H9 (cell line): Measurements from ENCODE around the gene THOC5. TPM values are rescaled to one million over a fixed set of nuclear protein-coding genes. Genes with fewer than 3 reads are reported as not detected.

ENCODE experiments used
- DNase-seq: peaks from one replicate; pipeline ENCODE4 v3.0.0-alpha.2; 2017
- H2AFZ ChIP-seq: one replicate; pipeline ENCODE4 v1.6.1; 2013; ENCODE audit warnings: mild to moderate bottlenecking, low read length, control low read depth, moderate library complexity
- H2AK5ac ChIP-seq: 2 replicates; pipeline ENCODE4 v1.6.1; 2013; ENCODE audit warnings: low read length, control low read depth, mixed read lengths; ENCODE audit not compliant: insufficient read length
- H2BK120ac ChIP-seq: one replicate; pipeline ENCODE4 v1.6.1; 2013; ENCODE audit warnings: low read depth, mild to moderate bottlenecking, low read length, control low read depth, inconsistent platforms; ENCODE audit not compliant: poor library complexity, severe bottlenecking
- H2BK12ac ChIP-seq: 2 replicates; pipeline ENCODE4 v1.6.1; 2013; ENCODE audit warnings: low read length, control low read depth, mixed read lengths, low read depth; ENCODE audit not compliant: insufficient read length
- H2BK15ac ChIP-seq: 2 replicates; pipeline ENCODE4 v1.6.1; 2013; ENCODE audit warnings: low read depth, low read length, control low read depth
- H2BK20ac ChIP-seq: one replicate; pipeline ENCODE4 v1.6.1; 2013; ENCODE audit warnings: low read depth, mild to moderate bottlenecking, low read length, control low read depth, inconsistent platforms; ENCODE audit not compliant: poor library complexity, severe bottlenecking
- H2BK5ac ChIP-seq: 2 replicates; pipeline ENCODE4 v1.6.1; 2013; ENCODE audit warnings: low read length, control low read depth, mixed read lengths; ENCODE audit not compliant: insufficient read length
- H3K14ac ChIP-seq: 2 replicates; pipeline ENCODE4 v1.6.1; 2013; ENCODE audit warnings: low read length, control low read depth; ENCODE audit not compliant: insufficient read depth
- H3K18ac ChIP-seq: 2 replicates; pipeline ENCODE4 v1.6.1; 2013; ENCODE audit warnings: low read depth, mild to moderate bottlenecking, mixed read lengths, low read length, control low read depth; ENCODE audit not compliant: insufficient read length
- H3K23ac ChIP-seq: 2 replicates; pipeline ENCODE4 v1.6.1; 2013; ENCODE audit warnings: low read length, control low read depth, mixed read lengths, low read depth; ENCODE audit not compliant: insufficient read length
- H3K23me2 ChIP-seq: 2 replicates; pipeline ENCODE4 v1.6.1; 2013; ENCODE audit warnings: low read depth, mild to moderate bottlenecking, mixed read lengths, low read length, control low read depth; ENCODE audit not compliant: insufficient read length, poor library complexity, severe bottlenecking
- H3K27ac ChIP-seq: 2 replicates; pipeline ENCODE4 v1.5.1; 2013; ENCODE audit warnings: low read length, control low read depth, mixed read lengths, low read depth; ENCODE audit not compliant: insufficient read length
- H3K27me3 ChIP-seq: 2 replicates; pipeline ENCODE4 v1.6.1; 2013; ENCODE audit warnings: low read length, control low read depth, inconsistent platforms; ENCODE audit not compliant: insufficient read depth
- H3K4ac ChIP-seq: 2 replicates; pipeline ENCODE4 v1.6.1; 2013; ENCODE audit warnings: low read depth, mild to moderate bottlenecking, control low read depth, inconsistent platforms, low read length, moderate library complexity
- H3K4me1 ChIP-seq: 2 replicates; pipeline ENCODE4 v1.6.1; 2013; ENCODE audit warnings: low read length, control low read depth, inconsistent platforms; ENCODE audit not compliant: insufficient read depth
- H3K4me2 ChIP-seq: 2 replicates; pipeline ENCODE4 v1.6.1; 2013; ENCODE audit warnings: low read length, control low read depth, mixed read lengths; ENCODE audit not compliant: insufficient read length, insufficient read depth
- H3K56ac ChIP-seq: 2 replicates; pipeline ENCODE4 v1.6.1; 2013; ENCODE audit warnings: low read depth, mild to moderate bottlenecking, mixed read lengths, low read length, control low read depth; ENCODE audit not compliant: insufficient read length
- H3K79me1 ChIP-seq: 2 replicates; pipeline ENCODE4 v1.6.1; 2013; ENCODE audit warnings: low read depth, mild to moderate bottlenecking, moderate library complexity, low read length, control low read depth, inconsistent platforms; ENCODE audit not compliant: insufficient read depth, poor library complexity, severe bottlenecking
- H3K79me2 ChIP-seq: 2 replicates; pipeline ENCODE4 v1.6.1; 2013; ENCODE audit warnings: low read length, control low read depth, inconsistent platforms; ENCODE audit not compliant: insufficient read depth
- H3K9ac ChIP-seq: 2 replicates; pipeline ENCODE4 v1.6.1; 2013; ENCODE audit warnings: low read length, control low read depth, mixed read lengths; ENCODE audit not compliant: insufficient read length; ENCODE audit errors: extremely low read depth
- H3K9me3 ChIP-seq: one replicate; pipeline ENCODE4 v1.6.1; 2013; ENCODE audit warnings: low read depth, low read length, inconsistent platforms; ENCODE audit not compliant: control insufficient read depth
- H3T11ph ChIP-seq: one replicate; pipeline ENCODE4 v1.6.1; 2013; ENCODE audit warnings: mild to moderate bottlenecking, low read length, control low read depth, inconsistent platforms
- H4K20me1 ChIP-seq: one replicate; pipeline ENCODE4 v1.6.1; 2013; ENCODE audit not compliant: control insufficient read depth, insufficient read length, insufficient read depth
- H4K5ac ChIP-seq: 2 replicates; pipeline ENCODE4 v1.6.1; 2013; ENCODE audit warnings: low read depth, mild to moderate bottlenecking, mixed read lengths, low read length, control low read depth; ENCODE audit not compliant: insufficient read length
- H4K8ac ChIP-seq: replicated peaks from 2 replicates; pipeline ENCODE4 v1.6.1; 2013; ENCODE audit warnings: low read length, control low read depth, mixed read lengths, low read depth; ENCODE audit not compliant: insufficient read length
- H4K91ac ChIP-seq: 2 replicates; pipeline ENCODE4 v1.6.1; 2013; ENCODE audit warnings: low read depth, mild to moderate bottlenecking, moderate library complexity, mixed read lengths, low read length, control low read depth; ENCODE audit not compliant: insufficient read length
- H3K27ac Mint-ChIP-seq, 3 experiments: 2 replicates in 2 of 3; 3 replicates in 1 of 3; pipeline ENCODE4 v1.8.0; 2020 to 2021; ENCODE audit warnings: mixed read lengths in 3 of 3, mild to moderate bottlenecking in 1 of 3, moderate library complexity in 1 of 3
- H3K27me3 Mint-ChIP-seq: 2 replicates; pipeline ENCODE4 v1.8.0; 2021; ENCODE audit warnings: low read depth, mild to moderate bottlenecking, moderate library complexity, mixed read lengths
- H3K36me3 Mint-ChIP-seq, 3 experiments: 2 replicates in 2 of 3; 3 replicates in 1 of 3; pipeline ENCODE4 v1.8.0; 2020 to 2021; ENCODE audit warnings: low read depth in 3 of 3, mixed read lengths in 3 of 3; ENCODE audit not compliant: insufficient read depth in 1 of 3
- H3K4me1 Mint-ChIP-seq, 2 experiments: 2 replicates each; pipeline ENCODE4 v1.8.0; 2020; ENCODE audit warnings: mixed read lengths in 2 of 2
- H3K4me3 Mint-ChIP-seq, 2 experiments: 2 replicates in 1 of 2; 3 replicates in 1 of 2; pipeline ENCODE4 v1.8.0; 2020 to 2021; ENCODE audit warnings: mild to moderate bottlenecking in 2 of 2, mixed read lengths in 2 of 2, moderate library complexity in 1 of 2
- H3K9me3 Mint-ChIP-seq, 2 experiments: 2 replicates in 1 of 2; 3 replicates in 1 of 2; pipeline ENCODE4 v1.8.0; 2020; ENCODE audit warnings: mild to moderate bottlenecking in 2 of 2, mixed read lengths in 2 of 2, moderate library complexity in 1 of 2
- WGBS: extraction: QIAGEN DNeasy Blood & Tissue Kit; methylation state at CpG from one replicate; pipeline ENCODE4 v1.1.7; 2013; ENCODE audit warnings: missing lambda C conversion rate, low lambda C conversion rate, mixed read lengths; ENCODE audit not compliant: insufficient read length; ENCODE audit errors: extremely low coverage; 5-methylcytosine and 5-hydroxymethylcytosine counted together
- total RNA-seq: library from RNA; stranded (reverse); gene quantifications from 2 replicates; pipeline ENCODE4 v1.2.1, GENCODE V29; 2021
- TF ChIP-seq, protein P1 (sequence below): fragments of 200-600 bp; sonication (generic); conservative IDR thresholded peaks from 3 replicates; pipeline ENCODE4 v1.8.0; 2021; ENCODE audit warnings: antibody characterized with exemption, mild to moderate bottlenecking

THOC5 gene
- total RNA-seq, 1 experiment from 2014 or later: 71.8 TPM

DNA sequence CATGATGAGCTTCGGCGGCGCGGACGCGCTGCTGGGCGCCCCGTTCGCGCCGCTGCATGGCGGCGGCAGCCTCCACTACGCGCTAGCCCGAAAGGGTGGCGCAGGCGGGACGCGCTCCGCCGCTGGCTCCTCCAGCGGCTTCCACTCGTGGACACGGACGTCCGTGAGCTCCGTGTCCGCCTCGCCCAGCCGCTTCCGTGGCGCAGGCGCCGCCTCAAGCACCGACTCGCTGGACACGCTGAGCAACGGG is 73.4 kb downstream of the THOC5 start:
- H3K27me3 ChIP-seq: peaks cover 27% of the 10 kb centered on the region
- H3K4me2 ChIP-seq: peak overlapping the region; percentile 25
- 0 out of 5 replicates have a peak overlapping the region, but pooled peaks of 1 of the 2 experiments have one; percentile 5 for H3K4me3 Mint-ChIP-seq
- no peak overlapping the region for H2BK15ac ChIP-seq
- H3K4me1 Mint-ChIP-seq: peaks cover 38 to 43% of the 10 kb centered on the region in 2 experiments
- no peak overlapping the region for H3T11ph ChIP-seq
- no peaks in the 10 kb centered on the region for H3K79me1 ChIP-seq
- H4K5ac ChIP-seq: no peak overlapping the region
- H3K36me3 Mint-ChIP-seq: peaks cover 0 to under 1% (median under 1%) of the 10 kb centered on the region in 3 experiments; a peak in 3 of 7 replicates
- no peak overlapping the region for H3K27ac Mint-ChIP-seq
- H3K14ac ChIP-seq: no peak overlapping the region
- H4K20me1 ChIP-seq: no peaks in the 10 kb centered on the region
- no peak overlapping the region for H2BK5ac ChIP-seq
- H3K23ac ChIP-seq: no peak overlapping the region
- no peak overlapping the region for H3K27ac ChIP-seq
- no peak overlapping the region for H3K9ac ChIP-seq
- no peak overlapping the region for H4K8ac ChIP-seq
- H2BK120ac ChIP-seq: no peak overlapping the region
- H3K23me2 ChIP-seq: peaks cover 10% of the 10 kb centered on the region
- no peak overlapping the region for H2BK12ac ChIP-seq
- no peak overlapping the region for H3K4ac ChIP-seq
- TF ChIP-seq, protein P1, sequence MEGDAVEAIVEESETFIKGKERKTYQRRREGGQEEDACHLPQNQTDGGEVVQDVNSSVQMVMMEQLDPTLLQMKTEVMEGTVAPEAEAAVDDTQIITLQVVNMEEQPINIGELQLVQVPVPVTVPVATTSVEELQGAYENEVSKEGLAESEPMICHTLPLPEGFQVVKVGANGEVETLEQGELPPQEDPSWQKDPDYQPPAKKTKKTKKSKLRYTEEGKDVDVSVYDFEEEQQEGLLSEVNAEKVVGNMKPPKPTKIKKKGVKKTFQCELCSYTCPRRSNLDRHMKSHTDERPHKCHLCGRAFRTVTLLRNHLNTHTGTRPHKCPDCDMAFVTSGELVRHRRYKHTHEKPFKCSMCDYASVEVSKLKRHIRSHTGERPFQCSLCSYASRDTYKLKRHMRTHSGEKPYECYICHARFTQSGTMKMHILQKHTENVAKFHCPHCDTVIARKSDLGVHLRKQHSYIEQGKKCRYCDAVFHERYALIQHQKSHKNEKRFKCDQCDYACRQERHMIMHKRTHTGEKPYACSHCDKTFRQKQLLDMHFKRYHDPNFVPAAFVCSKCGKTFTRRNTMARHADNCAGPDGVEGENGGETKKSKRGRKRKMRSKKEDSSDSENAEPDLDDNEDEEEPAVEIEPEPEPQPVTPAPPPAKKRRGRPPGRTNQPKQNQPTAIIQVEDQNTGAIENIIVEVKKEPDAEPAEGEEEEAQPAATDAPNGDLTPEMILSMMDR: no peak
- H2AFZ ChIP-seq: no peak overlapping the region
- H3K9me3 Mint-ChIP-seq: peaks cover 8 to 9% of the 10 kb centered on the region in 2 experiments
- DNase-seq: no peak
- H3K4me1 ChIP-seq: peaks cover 6% of the 10 kb centered on the region
- H4K91ac ChIP-seq: no peak overlapping the region
- H3K9me3 ChIP-seq: no peaks in the 10 kb centered on the region
- no peaks in the 10 kb centered on the region for H3K79me2 ChIP-seq
- WGBS: no CpG with 5 or more reads among the region's 39 CpGs
- H2BK20ac ChIP-seq: no peak overlapping the region
- no peak overlapping the region for H2AK5ac ChIP-seq
- peak overlapping the region; percentile 7 for H3K18ac ChIP-seq
- H3K27me3 Mint-ChIP-seq: peaks cover 80% of the 10 kb centered on the region
- H3K56ac ChIP-seq: no peak overlapping the region
